ENCODE data around the gene APOL6. TPM values are rescaled to one million over a fixed set of nuclear protein-coding genes. Genes with fewer than 3 reads are reported as not detected.

The APOL6 gene
- total RNA-seq, 2 donors from 2014 or later = not detected

DNA sequence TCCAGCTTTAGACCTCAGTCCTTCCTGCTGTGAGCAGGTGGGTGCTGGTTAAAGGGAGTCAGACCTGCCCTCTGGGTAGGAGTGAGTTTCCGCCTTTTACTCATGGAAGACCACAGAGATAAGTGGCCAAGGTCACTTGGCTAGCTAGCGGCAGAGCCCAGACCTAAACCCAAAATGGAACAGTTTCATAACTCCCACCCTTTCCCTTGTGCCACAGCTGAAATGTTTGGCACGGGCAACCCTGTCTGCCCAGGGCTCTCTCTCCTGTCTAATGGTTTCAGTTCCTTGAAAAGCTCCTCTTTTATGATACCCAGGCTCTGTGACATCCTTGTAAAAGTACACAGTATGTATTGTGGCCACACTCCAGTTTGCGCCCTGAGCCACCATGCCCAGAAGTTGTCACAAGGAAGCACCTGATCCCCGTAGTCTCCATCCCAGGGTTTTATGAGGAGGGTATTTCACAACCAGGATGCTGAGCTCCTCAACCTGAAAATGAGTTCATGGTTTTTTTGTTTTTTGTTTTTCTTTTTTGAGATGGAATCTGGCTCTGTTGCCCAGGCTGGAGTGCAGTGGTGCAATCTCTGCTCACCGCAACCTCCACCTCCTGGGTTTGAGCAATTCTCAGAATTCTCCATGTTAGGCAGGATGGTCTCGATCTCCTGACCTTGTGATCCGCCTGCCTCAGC is 36.2 kb upstream of the APOL6 start:
- no peaks in the 10 kb centered on the region for H3K9me3 ChIP-seq (ENCODE audit: control insufficient read depth, low read length)
- Mint-ChIP-seq H3K27me3 (ENCODE audit: insufficient read depth) (peaks cover 1% of the 10 kb centered on the region), H3K36me3 (ENCODE audit: low read depth) (no peaks in the 10 kb centered on the region), H3K4me1 (no peaks in the 10 kb centered on the region), H3K4me3 (no peak overlapping the region), H3K9me3 (no peaks in the 10 kb centered on the region), H3K27ac (no peak overlapping the region)
- H3K9ac ChIP-seq (ENCODE audit: extremely low read depth, low read length, poor library complexity, severe bottlenecking) = no peak overlapping the region
- TF ChIP-seq, protein P1, sequence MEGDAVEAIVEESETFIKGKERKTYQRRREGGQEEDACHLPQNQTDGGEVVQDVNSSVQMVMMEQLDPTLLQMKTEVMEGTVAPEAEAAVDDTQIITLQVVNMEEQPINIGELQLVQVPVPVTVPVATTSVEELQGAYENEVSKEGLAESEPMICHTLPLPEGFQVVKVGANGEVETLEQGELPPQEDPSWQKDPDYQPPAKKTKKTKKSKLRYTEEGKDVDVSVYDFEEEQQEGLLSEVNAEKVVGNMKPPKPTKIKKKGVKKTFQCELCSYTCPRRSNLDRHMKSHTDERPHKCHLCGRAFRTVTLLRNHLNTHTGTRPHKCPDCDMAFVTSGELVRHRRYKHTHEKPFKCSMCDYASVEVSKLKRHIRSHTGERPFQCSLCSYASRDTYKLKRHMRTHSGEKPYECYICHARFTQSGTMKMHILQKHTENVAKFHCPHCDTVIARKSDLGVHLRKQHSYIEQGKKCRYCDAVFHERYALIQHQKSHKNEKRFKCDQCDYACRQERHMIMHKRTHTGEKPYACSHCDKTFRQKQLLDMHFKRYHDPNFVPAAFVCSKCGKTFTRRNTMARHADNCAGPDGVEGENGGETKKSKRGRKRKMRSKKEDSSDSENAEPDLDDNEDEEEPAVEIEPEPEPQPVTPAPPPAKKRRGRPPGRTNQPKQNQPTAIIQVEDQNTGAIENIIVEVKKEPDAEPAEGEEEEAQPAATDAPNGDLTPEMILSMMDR (conservative IDR thresholded peaks at IDR 0.05) = no peak
- H3K27me3 ChIP-seq (ENCODE audit: control insufficient read depth, insufficient read depth, low read length, poor library complexity, severe bottlenecking) = peaks cover 9% of the 10 kb centered on the region
- DNase-seq = no peak
- WGBS, 2 experiments (ENCODE audit: insufficient coverage in 1 of 2, insufficient read length in 1 of 2) = 94 to 96% methylated on average over 8 of the region's 8 CpGs
- H3K27ac ChIP-seq (ENCODE audit: low read depth, low read length) = no peak overlapping the region
- H3K36me3 ChIP-seq (ENCODE audit: control insufficient read depth, insufficient read depth, low read length) = no peaks in the 10 kb centered on the region
- no peaks in the 10 kb centered on the region for H3K4me1 ChIP-seq (ENCODE audit: control insufficient read depth, insufficient read depth, low read length)
- no peak overlapping the region for H3K4me3 ChIP-seq (ENCODE audit: low read length)

DNA sequence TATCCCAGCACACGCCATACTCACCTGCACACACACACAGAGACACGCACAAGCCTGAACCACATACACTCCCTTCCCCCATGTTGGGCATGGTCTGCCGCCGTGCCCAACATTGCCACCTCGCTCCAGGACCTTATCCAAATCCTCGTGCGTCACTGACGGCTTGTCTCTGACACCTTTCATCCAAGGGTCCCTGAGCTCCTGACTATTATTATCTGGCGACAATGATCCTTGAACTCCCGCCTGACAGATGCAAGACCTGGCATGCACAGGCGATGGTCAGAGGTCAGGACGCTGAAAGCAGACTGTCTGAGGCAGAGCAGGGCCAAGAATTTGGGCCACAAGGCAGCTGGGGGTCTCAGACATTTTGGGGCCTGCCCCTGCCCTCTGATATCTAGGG is 35.3 kb upstream of the APOL6 start:
- no peak overlapping the region for H3K27ac ChIP-seq (ENCODE audit: low read depth, low read length)
- TF ChIP-seq, protein P1 (conservative IDR thresholded peaks at IDR 0.05) = no peak
- WGBS, 2 experiments (ENCODE audit: insufficient coverage in 1 of 2, insufficient read length in 1 of 2) = 93 to 94% methylated on average over 8 to 12 of the region's 12 CpGs
- DNase-seq = no peak
- no peak overlapping the region for H3K9ac ChIP-seq (ENCODE audit: extremely low read depth, low read length, poor library complexity, severe bottlenecking)
- H3K27ac Mint-ChIP-seq = no peak overlapping the region
- no peaks in the 10 kb centered on the region for H3K4me1 Mint-ChIP-seq
- no peaks in the 10 kb centered on the region for H3K36me3 ChIP-seq (ENCODE audit: control insufficient read depth, insufficient read depth, low read length)
- H3K27me3 ChIP-seq (ENCODE audit: control insufficient read depth, insufficient read depth, low read length, poor library complexity, severe bottlenecking) = peaks cover 9% of the 10 kb centered on the region
- no peaks in the 10 kb centered on the region for H3K36me3 Mint-ChIP-seq (ENCODE audit: low read depth)
- no peak overlapping the region for H3K4me3 Mint-ChIP-seq
- no peaks in the 10 kb centered on the region for H3K4me1 ChIP-seq (ENCODE audit: control insufficient read depth, insufficient read depth, low read length)
- peaks cover 1% of the 10 kb centered on the region for H3K27me3 Mint-ChIP-seq (ENCODE audit: insufficient read depth)
- no peaks in the 10 kb centered on the region for H3K9me3 ChIP-seq (ENCODE audit: control insufficient read depth, low read length)
- no peaks in the 10 kb centered on the region for H3K9me3 Mint-ChIP-seq
- H3K4me3 ChIP-seq (ENCODE audit: low read length) = no peak overlapping the region

DNA sequence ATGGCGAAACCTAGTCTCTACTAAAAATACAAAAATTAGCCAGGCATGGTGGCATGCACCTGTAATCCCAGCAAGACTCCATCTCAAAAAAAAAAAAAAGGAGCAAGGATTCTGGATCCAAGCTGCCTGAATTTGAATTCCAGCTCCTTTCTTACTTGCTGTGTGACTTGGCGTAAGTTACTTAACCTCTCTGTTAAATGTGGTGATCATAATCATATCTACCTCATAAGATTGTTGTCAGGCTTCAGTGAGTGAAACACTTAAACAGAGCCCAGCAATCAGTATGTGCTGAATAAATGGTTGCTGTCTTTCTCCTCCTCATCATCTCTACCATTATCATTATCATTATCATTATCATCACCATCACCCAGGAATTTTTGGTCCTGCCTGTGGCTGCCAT is 33.8 kb upstream of the APOL6 start:
- TF ChIP-seq, protein P1 (conservative IDR thresholded peaks at IDR 0.05) = no peak
- Histone ChIP-seq H3K27me3 (ENCODE audit: control insufficient read depth, insufficient read depth, low read length, poor library complexity, severe bottlenecking) (peaks cover 9% of the 10 kb centered on the region), H3K9ac (ENCODE audit: extremely low read depth, low read length, poor library complexity, severe bottlenecking) (no peak overlapping the region), H3K36me3 (ENCODE audit: control insufficient read depth, insufficient read depth, low read length) (no peaks in the 10 kb centered on the region), H3K9me3 (ENCODE audit: control insufficient read depth, low read length) (no peaks in the 10 kb centered on the region), H3K27ac (ENCODE audit: low read depth, low read length) (no peak overlapping the region), H3K4me3 (ENCODE audit: low read length) (no peak overlapping the region), H3K4me1 (ENCODE audit: control insufficient read depth, insufficient read depth, low read length) (no peaks in the 10 kb centered on the region)
- Mint-ChIP-seq H3K9me3 (no peaks in the 10 kb centered on the region), H3K4me3 (no peak overlapping the region), H3K4me1 (no peaks in the 10 kb centered on the region), H3K27me3 (ENCODE audit: insufficient read depth) (no peaks in the 10 kb centered on the region), H3K36me3 (ENCODE audit: low read depth) (no peaks in the 10 kb centered on the region), H3K27ac (no peak overlapping the region)
- no peak for DNase-seq
- WGBS, 2 experiments (ENCODE audit: insufficient coverage in 1 of 2, insufficient read length in 1 of 2) = 98% methylated on average over 2 of the region's 2 CpGs; no CpG with 5 or more reads in 1 of the 2 experiments

Measured in endodermal cell (in vitro differentiated cells).